IMR-90 (cell line): ENCODE data around the gene SPTLC3. TPM values are rescaled to one million over a fixed set of nuclear protein-coding genes. Genes with fewer than 3 reads are reported as not detected.

Experiments
- ATAC-seq: fragments of 200-7000 bp; cut with Tn5 transposase; 2 replicates; pipeline ENCODE4 v1.9.1; 2020; ENCODE audit warnings: low read depth, mild to moderate bottlenecking, moderate library complexity
- BruUV-seq: library from RNA; stranded (reverse); fragments of 400-500 nt; replicated peaks from 2 replicates; lab custom pipeline; 2021; lab: Mats Ljungman, UMichigan
- CTCF ChIA-PET: fragments of 300-600 bp; formaldehyde crosslinking; extraction: SDS; loops from one replicate; lab custom pipeline; 2021; ENCODE audit warnings: antibody characterized with exemption; lab: Yijun Ruan, JAX
- POLR2A ChIA-PET: fragments of 300-600 bp; sonication (Branson Sonifier 250); formaldehyde crosslinking; loops from one replicate; lab custom pipeline; 2022; ENCODE audit warnings: antibody characterized with exemption; ENCODE audit not compliant: unreplicated experiment; lab: Charles Lee
- DNase-seq: peaks from one replicate; pipeline ENCODE4 v3.0.0; 2013
- H2AFZ ChIP-seq: replicated peaks from 2 replicates; pipeline ENCODE3; 2013; ENCODE audit warnings: low read length, mild to moderate bottlenecking; ENCODE audit not compliant: poor library complexity
- H2AK5ac ChIP-seq: 2 replicates; pipeline ENCODE4 v1.6.1; 2013; ENCODE audit warnings: low read depth, low read length, inconsistent platforms
- H2AK9ac ChIP-seq: replicated peaks from 2 replicates; pipeline ENCODE3; 2013; ENCODE audit warnings: mild to moderate bottlenecking, low read depth, low read length, moderate library complexity; ENCODE audit not compliant: poor library complexity
- H2BK120ac ChIP-seq: 2 replicates; pipeline ENCODE4 v1.6.1; 2013; ENCODE audit warnings: low read depth, low read length, inconsistent platforms
- H2BK15ac ChIP-seq: 3 replicates; pipeline ENCODE4 v1.6.1; 2013; ENCODE audit warnings: low read depth, low read length, inconsistent platforms
- H2BK20ac ChIP-seq: 2 replicates; pipeline ENCODE4 v1.6.1; 2013; ENCODE audit warnings: low read depth, mild to moderate bottlenecking, inconsistent platforms, low read length, moderate library complexity
- H2BK5ac ChIP-seq: 2 replicates; pipeline ENCODE4 v1.6.1; 2013; ENCODE audit warnings: mild to moderate bottlenecking, low read depth, low read length, inconsistent platforms; ENCODE audit not compliant: poor library complexity, severe bottlenecking
- H3K14ac ChIP-seq: replicated peaks from 2 replicates; pipeline ENCODE4 v1.6.1; 2013; ENCODE audit warnings: low read depth, low read length, inconsistent platforms
- H3K18ac ChIP-seq: 2 replicates; pipeline ENCODE4 v1.6.1; 2013; ENCODE audit warnings: low read depth, low read length, control low read depth
- H3K23ac ChIP-seq: 2 replicates; pipeline ENCODE4 v1.6.1; 2013; ENCODE audit warnings: low read depth, low read length, inconsistent platforms
- H3K27ac ChIP-seq: 2 replicates; pipeline ENCODE4 v1.5.1; 2013; ENCODE audit warnings: mild to moderate bottlenecking, control low read depth, low read length; ENCODE audit not compliant: insufficient read depth
- H3K27me3 ChIP-seq: 2 replicates; pipeline ENCODE4 v1.6.1; 2013; ENCODE audit warnings: low read length; ENCODE audit not compliant: control insufficient read depth, insufficient read depth
- H3K36me3 ChIP-seq: 2 replicates; pipeline ENCODE4 v1.6.1; 2013; ENCODE audit warnings: low read length, mixed read lengths; ENCODE audit not compliant: control insufficient read depth, insufficient read depth
- H3K4ac ChIP-seq: 2 replicates; pipeline ENCODE4 v1.6.1; 2013; ENCODE audit warnings: low read depth, low read length, inconsistent platforms
- H3K4me1 ChIP-seq: 2 replicates; pipeline ENCODE4 v1.6.1; 2013; ENCODE audit warnings: low read length, mixed read lengths; ENCODE audit not compliant: control insufficient read depth, insufficient read depth
- H3K4me2 ChIP-seq: 2 replicates; pipeline ENCODE4 v1.6.1; 2013; ENCODE audit warnings: low read depth, mild to moderate bottlenecking, control low read depth, low read length, moderate library complexity
- H3K4me3 ChIP-seq: 2 replicates; pipeline ENCODE4 v1.5.1; 2013; ENCODE audit warnings: low read depth, mild to moderate bottlenecking, control low read depth, low read length, moderate library complexity; ENCODE audit not compliant: insufficient read depth
- H3K56ac ChIP-seq: 2 replicates; pipeline ENCODE4 v1.6.1; 2013; ENCODE audit warnings: low read length, inconsistent platforms; ENCODE audit not compliant: insufficient read depth; ENCODE audit errors: extremely low read depth
- H3K79me1 ChIP-seq, 2 experiments: 2 replicates each; pipeline ENCODE4 v1.6.1; 2013; ENCODE audit warnings: low read length in 2 of 2, inconsistent platforms in 1 of 2, low read depth in 1 of 2
- H3K9ac ChIP-seq: 2 replicates; pipeline ENCODE4 v1.6.1; 2013; ENCODE audit warnings: low read depth, low read length, control low read depth
- H3K9me1 ChIP-seq: 2 replicates; pipeline ENCODE4 v1.6.1; 2013; ENCODE audit warnings: low read length, inconsistent platforms; ENCODE audit not compliant: insufficient read depth
- H3K9me3 ChIP-seq: 2 replicates; pipeline ENCODE4 v1.6.1; 2013; ENCODE audit warnings: low read length; ENCODE audit not compliant: control insufficient read depth, insufficient read depth
- H4K20me1 ChIP-seq: 2 replicates; pipeline ENCODE4 v1.6.1; 2013; ENCODE audit warnings: low read length, inconsistent platforms; ENCODE audit not compliant: insufficient read depth
- H4K5ac ChIP-seq: 2 replicates; pipeline ENCODE4 v1.6.1; 2013; ENCODE audit warnings: mild to moderate bottlenecking, low read depth, low read length, control low read depth
- H4K8ac ChIP-seq, 2 experiments: 2 replicates each; pipeline ENCODE4 v1.6.1; 2013; ENCODE audit warnings: low read depth in 2 of 2, low read length in 2 of 2, control low read depth in 1 of 2, inconsistent platforms in 1 of 2
- H4K91ac ChIP-seq: 2 replicates; pipeline ENCODE4 v1.6.1; 2013; ENCODE audit warnings: low read depth, low read length, inconsistent platforms; ENCODE audit not compliant: insufficient read depth
- BHLHE40 ChIP-seq: fragments of 150-350 bp; IDR thresholded peaks from 2 replicates; pipeline ENCODE4 v1.6.1; 2016; ENCODE audit warnings: mild to moderate bottlenecking, low read depth, low read length
- CEBPB ChIP-seq: IDR thresholded peaks from 2 replicates; pipeline ENCODE4 v1.6.1; 2012; ENCODE audit warnings: low read depth, low read length, improper control_type of control experiment
- CHD1 ChIP-seq: IDR thresholded peaks from 2 replicates; pipeline ENCODE4 v1.6.1; 2012; ENCODE audit warnings: low read depth, low read length, improper control_type of control experiment
- MAFK ChIP-seq: IDR thresholded peaks from 2 replicates; pipeline ENCODE4 v1.6.1; 2012; ENCODE audit warnings: low read depth, low read length, improper control_type of control experiment
- MXI1 ChIP-seq: IDR thresholded peaks from 2 replicates; pipeline ENCODE4 v1.6.1; 2012; ENCODE audit warnings: low read depth, mild to moderate bottlenecking, low read length, moderate library complexity, borderline replicate concordance
- NFE2L2 ChIP-seq: fragments of 150-350 bp; IDR thresholded peaks from 2 replicates; pipeline ENCODE4 v1.6.1; 2016; ENCODE audit warnings: low read depth, mild to moderate bottlenecking, low read length
- POLR2A ChIP-seq: IDR thresholded peaks from 2 replicates; pipeline ENCODE4 v1.6.1; 2012; ENCODE audit warnings: mild to moderate bottlenecking, low read depth, low read length
- RCOR1 ChIP-seq: IDR thresholded peaks from 2 replicates; pipeline ENCODE4 v1.6.1; 2012; ENCODE audit warnings: mild to moderate bottlenecking, low read length, improper control_type of control experiment; ENCODE audit not compliant: insufficient replicate concordance
- RFX5 ChIP-seq: IDR thresholded peaks from 2 replicates; pipeline ENCODE4 v1.8.0; 2012; ENCODE audit warnings: low read depth, mild to moderate bottlenecking, low read length, moderate library complexity
- USF2 ChIP-seq: fragments of 150-350 bp; IDR thresholded peaks from 2 replicates; pipeline ENCODE4 v1.6.1; 2017; ENCODE audit warnings: mild to moderate bottlenecking, antibody characterized with exemption, low read length, low read depth
- WGBS, 2 experiments: methylation state at CpG; one replicate each; pipeline versions ENCODE4 v1.1.5 to v1.1.7; 2013; ENCODE audit warnings: missing lambda C conversion rate in 2 of 2; ENCODE audit not compliant: insufficient read length in 1 of 2; ENCODE audit errors: extremely low coverage in 2 of 2; 5-methylcytosine and 5-hydroxymethylcytosine counted together
- dilution Hi-C: fragments of 300-500 bp; cut with HindIII; formaldehyde crosslinking; loops from one replicate; pipeline ENCODE4 v1.14.3; 2018; ENCODE audit warnings: low sequenced_read_pairs; ENCODE audit not compliant: unreplicated experiment
- in situ Hi-C: fragments of 300-500 bp; cut with MboI; formaldehyde crosslinking; loops from 3 replicates; pipeline ENCODE4 v1.14.3; 2019; ENCODE audit warnings: low sequenced_read_pairs, inconsistent platforms, mixed read lengths
- intact Hi-C: fragments of 100-400 bp; cut with micrococcal nuclease; formaldehyde crosslinking; loops from 2 replicates; pipeline ENCODE4 v1.10.0; 2022
- polyA plus RNA-seq, 3 experiments: library from polyadenylated mRNA; depleted of rRNA; stranded (reverse); fragments of >200 nt; gene quantifications; 2 replicates each; pipeline ENCODE4 v1.2.3, GENCODE V29; 2012; ENCODE audit warnings: low replicate concordance in 1 of 3
- total RNA-seq: library from RNA; depleted of rRNA; stranded (reverse); fragments of >200 nt; gene quantifications from 2 replicates; pipeline ENCODE4 v1.2.3, GENCODE V29; 2012
- TF ChIP-seq, protein P1 (sequence below): conservative IDR thresholded peaks from 2 replicates; pipeline ENCODE4 v1.5.1; 2012; ENCODE audit warnings: mild to moderate bottlenecking, low read depth, low read length, improper control_type of control experiment

The SPTLC3 gene
- total and polyA plus RNA-seq, 2 of the 4 experiments (the other 2 are of a cell fraction) = 0.44 to 1.6 TPM

GRCh38 chr20:13105039-13105438, 96.3 kb downstream of the SPTLC3 start:
- H3K9me1 ChIP-seq = no peaks in the 10 kb centered on the region
- no peak for TF ChIP-seq RCOR1
- TF ChIP-seq MXI1 = no peak
- TF ChIP-seq POLR2A = no peak
- TF ChIP-seq NFE2L2 = no peak
- no peak for TF ChIP-seq BHLHE40
- TF ChIP-seq RFX5 = no peak
- no peak for TF ChIP-seq CEBPB
- no peak for TF ChIP-seq CHD1
- TF ChIP-seq, protein P1, sequence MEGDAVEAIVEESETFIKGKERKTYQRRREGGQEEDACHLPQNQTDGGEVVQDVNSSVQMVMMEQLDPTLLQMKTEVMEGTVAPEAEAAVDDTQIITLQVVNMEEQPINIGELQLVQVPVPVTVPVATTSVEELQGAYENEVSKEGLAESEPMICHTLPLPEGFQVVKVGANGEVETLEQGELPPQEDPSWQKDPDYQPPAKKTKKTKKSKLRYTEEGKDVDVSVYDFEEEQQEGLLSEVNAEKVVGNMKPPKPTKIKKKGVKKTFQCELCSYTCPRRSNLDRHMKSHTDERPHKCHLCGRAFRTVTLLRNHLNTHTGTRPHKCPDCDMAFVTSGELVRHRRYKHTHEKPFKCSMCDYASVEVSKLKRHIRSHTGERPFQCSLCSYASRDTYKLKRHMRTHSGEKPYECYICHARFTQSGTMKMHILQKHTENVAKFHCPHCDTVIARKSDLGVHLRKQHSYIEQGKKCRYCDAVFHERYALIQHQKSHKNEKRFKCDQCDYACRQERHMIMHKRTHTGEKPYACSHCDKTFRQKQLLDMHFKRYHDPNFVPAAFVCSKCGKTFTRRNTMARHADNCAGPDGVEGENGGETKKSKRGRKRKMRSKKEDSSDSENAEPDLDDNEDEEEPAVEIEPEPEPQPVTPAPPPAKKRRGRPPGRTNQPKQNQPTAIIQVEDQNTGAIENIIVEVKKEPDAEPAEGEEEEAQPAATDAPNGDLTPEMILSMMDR = no peak
- no peak for TF ChIP-seq MAFK
- no peak for TF ChIP-seq USF2
- H3K4me1 ChIP-seq = no peaks in the 10 kb centered on the region; the same call in 1 of the 2 replicates
- H3K9ac ChIP-seq = no peak overlapping the region
- no peak overlapping the region for H2BK15ac ChIP-seq
- ATAC-seq (no peak), DNase-seq (no peak)
- H4K5ac ChIP-seq = no peak overlapping the region
- no peak overlapping the region for H2BK5ac ChIP-seq
- no peak overlapping the region for H4K91ac ChIP-seq
- H3K36me3 ChIP-seq = no peaks in the 10 kb centered on the region
- intact Hi-C loops = no loop called here
- H3K4me2 ChIP-seq = no peak overlapping the region
- no peaks in the 10 kb centered on the region for H4K20me1 ChIP-seq
- H3K27ac ChIP-seq = no peak overlapping the region
- H2BK20ac ChIP-seq = no peak overlapping the region
- no peak overlapping the region for H3K14ac ChIP-seq
- no peak overlapping the region for H3K23ac ChIP-seq
- peaks cover 2% of the 10 kb centered on the region; the same call in 1 of the 2 replicates for H3K27me3 ChIP-seq
- no CpG with 5 or more reads among the region's 9 CpGs for WGBS, 2 experiments
- in situ Hi-C loops = loop anchor here (5.0 kb wide), 1 partner anchor 183 kb away; no protein-coding TSS in a partner anchor
- dilution Hi-C loops = no loop called here
- ChIA-PET POLR2A (no interaction called here), CTCF (no interaction called here)
- no peak overlapping the region for H3K18ac ChIP-seq
- H4K8ac ChIP-seq = no peak overlapping the region
- H3K56ac ChIP-seq = no peak overlapping the region
- H2AK9ac ChIP-seq = no peak overlapping the region
- no peak overlapping the region for H2AK5ac ChIP-seq
- BruUV-seq = no TSS peak
- H2AFZ ChIP-seq = no peak overlapping the region
- no peak overlapping the region for H2BK120ac ChIP-seq
- no peak overlapping the region for H3K4ac ChIP-seq
- H3K9me3 ChIP-seq = no peaks in the 10 kb centered on the region
- H3K79me1 ChIP-seq = no peaks in the 10 kb centered on the region
- H3K4me3 ChIP-seq = no peak overlapping the region
